HG02973 (cell line): ENCODE data around the gene KCTD18.

Experiments
- ATAC-seq: cut with Tn5 transposase; IDR thresholded peaks from one replicate; pipeline ENCODE4 v1.9.1; 2021; ENCODE audit warnings: moderate library complexity; ENCODE audit not compliant: unreplicated experiment

Gene KCTD18

DNA sequence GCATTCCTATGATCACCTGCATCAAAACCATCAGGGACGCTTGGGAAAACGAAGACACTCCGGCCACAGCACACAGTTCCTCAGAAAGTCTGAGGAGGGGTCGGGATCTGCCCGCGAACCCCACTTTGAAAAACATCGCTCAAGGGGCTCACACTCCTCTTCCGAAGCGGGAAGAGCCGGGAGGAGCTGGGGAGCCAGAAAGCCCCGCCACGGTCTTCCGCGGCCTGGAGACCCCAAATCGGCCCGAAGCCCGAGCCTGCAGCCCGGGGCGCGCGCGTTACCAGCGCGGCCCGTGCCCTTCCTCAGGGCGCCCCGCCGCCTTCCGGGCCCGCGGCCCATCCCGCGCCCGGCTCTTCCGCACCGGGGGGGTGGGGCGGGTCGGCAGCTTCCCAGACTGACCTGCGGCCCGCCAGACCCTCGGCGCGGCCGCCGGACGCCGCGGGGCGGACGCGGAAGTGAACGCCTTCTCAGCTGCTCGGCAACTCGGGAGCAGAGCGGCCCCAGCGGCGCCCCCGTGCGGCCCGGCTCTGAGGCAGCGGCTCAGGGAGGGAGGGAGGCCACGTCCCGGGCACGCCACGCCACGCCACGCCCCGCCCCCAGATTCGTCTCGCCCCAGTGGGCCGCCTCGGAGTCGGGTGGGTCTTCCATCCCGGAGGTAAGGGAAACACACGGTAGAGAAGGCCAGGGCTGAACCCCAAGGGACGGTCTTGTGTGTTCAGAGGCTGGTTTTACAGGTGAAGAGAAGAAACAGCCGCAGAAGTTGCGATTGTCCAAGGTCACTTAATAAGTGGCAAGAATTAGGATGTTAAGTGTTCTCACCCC, at the start of gene KCTD18:
Gene KCTD18, minus strand, starts transcription at position 457 of the 822 bp plus-strand sequence. CDS start 3,052 bp downstream, outside the sequence.
- ATAC-seq: peak; percentile 97

DNA sequence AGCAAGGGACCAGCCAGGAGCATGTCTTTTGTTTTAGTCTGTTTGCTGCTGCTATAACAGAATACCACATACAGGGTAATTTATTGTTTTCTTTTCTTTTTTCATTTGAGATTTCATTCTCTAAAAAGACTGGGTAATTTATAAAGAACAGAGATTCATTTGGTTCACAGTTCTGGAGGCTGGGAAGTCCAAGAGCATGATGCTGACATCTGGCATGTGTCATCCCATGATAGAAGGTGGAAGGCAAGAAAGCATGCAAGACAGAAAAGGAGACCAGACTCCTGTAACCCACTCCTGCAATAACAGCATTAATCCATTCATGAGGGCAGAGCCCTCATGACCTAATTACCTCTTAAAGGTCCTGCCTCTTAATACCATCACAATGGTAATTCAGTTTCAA, 30.9 kb upstream of the KCTD18 start:
- ATAC-seq: no peak

DNA sequence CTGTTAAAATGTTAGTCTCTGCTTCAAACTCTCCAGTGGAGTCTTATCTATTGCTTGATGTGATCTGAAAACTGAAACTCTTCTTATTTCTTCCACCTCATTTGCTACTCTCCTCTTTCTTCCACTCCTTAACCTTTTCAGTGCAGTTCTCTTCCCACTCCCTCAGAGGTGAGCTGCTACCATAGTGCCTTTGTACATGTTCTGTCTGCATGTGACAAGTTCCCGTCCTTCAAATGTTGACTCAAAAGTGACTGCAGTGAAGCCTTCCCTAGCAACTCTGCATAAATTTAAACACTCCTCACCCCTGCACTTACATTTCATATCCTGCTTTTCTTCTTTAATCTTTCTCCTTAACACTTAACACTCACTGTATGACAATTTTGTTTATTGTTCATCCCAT, 28.3 kb upstream of the KCTD18 start:
- no peak for ATAC-seq

DNA sequence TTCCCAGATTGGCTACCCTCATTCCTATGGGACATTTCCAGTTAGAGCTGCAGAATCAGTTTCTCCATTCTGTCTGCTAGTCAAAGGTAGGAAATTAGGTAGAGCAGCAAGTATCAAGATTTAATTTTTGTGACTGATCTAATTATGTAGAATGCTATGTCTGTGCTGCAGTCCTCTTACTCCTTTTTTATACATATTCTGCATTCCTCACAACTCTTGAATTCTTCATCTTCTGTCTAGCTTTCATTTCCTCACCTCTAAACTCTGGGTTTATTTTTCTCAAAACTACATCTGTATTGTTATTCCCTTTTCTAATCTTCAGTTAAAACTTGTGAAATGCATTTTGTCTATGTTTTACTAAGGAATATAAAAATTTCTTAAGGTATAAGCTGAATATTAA, 24.7 kb upstream of the KCTD18 start:
- ATAC-seq: no peak

DNA sequence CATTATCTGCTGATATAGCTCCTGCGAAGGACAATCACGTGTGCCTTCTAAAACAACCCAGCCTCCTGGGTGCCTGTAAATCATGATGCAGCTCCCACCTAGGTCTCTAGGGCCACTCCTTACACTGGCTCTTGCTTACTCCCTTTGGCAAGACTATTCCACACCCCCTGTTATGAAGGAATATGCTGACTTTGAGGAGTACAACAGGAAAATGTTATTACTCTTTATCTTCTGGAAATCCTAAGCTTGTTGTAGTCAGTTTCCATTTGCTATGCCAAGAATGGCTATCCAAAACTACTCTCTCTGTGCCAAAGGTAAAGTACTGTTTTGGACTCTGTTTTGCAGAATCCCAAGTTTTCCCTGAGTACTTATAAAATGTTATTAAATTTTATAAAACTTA, 23.9 kb upstream of the KCTD18 start:
- no peak for ATAC-seq

DNA sequence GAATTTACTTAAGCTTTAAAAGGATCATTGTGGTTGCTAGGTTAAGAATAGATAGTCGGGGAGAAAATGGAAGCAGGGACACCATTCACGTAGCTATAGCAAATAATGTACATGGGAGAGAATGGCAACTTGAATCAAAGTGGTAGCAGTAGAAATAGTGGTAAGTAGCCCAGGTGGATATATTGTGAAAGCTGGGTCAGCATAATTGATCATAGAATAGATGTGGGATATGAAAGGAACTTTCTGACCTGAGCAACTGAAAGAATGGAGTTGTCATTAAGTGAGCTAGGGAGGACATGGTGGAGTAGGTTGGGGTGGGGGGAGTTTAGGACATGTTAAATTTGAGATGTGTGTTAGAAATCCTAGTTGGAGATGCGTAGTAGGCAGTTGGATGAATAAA, 18.4 kb upstream of the KCTD18 start:
- no peak for ATAC-seq

DNA sequence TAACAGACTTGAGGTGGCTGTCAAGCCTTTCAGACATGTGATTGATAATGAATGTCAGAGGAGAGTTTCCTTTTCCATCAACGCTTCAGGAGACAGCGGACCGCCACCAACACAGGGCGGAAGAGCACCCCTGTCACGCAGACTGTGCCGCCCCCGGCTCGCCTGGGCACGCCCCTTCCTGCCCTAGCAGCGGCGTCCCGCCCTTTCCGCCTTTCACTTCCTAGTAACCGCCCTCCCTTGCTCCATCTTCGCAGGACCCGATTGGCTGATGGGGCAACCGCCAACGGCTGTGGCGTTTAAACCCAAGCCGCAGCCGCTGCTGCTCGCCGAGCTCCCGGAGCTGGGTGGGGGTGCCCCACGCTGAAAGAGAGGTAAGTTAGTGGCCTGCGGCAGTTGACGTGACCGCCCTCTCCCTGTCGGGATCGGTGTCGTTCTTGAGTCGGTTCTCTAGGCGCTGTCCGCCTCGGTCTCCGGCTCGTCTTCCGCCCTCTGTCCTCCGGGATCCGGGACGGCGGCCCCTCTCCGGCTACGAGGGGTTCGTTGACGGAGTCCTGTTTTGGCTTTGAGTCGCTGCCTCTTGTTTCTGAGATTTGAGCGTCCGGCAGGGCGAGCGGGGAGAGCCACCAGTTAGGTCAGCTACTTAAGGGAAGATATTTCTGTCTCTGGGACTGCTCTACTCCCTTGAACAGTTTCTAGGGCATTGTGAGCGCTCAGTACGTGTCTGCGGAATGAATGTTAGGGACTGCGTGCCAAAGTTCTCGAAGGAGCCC, 16.2 kb upstream of the KCTD18 start, which contains the start of gene SGO2:
Gene SGO2, plus strand, starts transcription at position 326 of the 770 bp plus-strand sequence. CDS start 6,769 bp downstream, outside the sequence.
- peak; percentile 100 for ATAC-seq

DNA sequence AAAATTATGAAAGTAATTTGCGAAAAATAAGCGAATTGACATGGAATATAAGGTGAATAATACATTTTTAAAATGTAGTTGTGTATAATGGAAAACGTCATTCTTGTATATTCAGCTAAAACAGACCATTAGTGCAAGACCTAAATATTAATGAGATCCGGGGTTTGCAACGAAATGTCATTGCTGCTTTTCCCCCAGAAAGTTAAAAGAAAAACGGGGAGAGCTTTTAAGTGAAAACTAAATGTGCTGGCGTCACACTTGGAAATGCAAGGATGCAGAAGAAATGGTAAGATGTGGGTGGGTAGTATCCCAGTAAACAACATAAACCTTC, 15.6 kb upstream of the KCTD18 start:
- ATAC-seq: no peak

DNA sequence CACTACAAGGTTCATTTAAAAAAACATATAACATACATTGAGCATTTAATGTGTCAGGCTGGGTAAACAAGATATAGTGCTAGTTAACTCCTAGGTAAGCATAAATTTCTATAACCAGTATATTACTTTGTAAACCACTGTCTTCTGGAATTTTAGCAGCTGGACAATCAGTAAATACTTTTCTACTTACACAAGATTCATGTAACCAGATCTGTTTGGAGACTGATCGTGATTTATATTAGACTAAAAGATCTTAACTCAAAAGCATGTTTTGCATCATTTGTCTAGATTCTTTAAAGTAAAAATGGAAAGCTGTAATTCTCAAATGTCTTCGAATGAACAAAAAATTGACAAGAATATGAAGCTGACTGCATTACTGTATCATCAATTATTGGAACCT, 15.2 kb upstream of the KCTD18 start:
- ATAC-seq: no peak

DNA sequence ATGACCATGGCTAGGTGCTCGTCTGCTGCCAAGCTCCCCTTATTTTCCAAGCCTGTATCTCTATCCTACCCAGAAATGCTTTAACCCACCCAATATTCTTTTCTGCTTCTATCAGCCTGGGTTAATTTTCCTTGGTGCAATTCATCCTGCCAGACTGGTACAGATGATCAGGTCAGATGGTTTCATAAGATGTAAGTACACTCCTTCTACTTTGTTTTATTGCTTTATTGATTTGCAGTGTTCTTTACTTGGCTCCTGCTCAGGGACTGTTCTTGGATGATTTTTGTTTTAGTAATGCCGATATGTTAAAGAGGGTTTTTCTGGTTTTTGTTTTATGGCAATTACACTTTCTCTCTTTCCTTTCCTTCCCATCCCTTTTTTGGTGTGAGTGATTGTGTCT, 13.7 kb upstream of the KCTD18 start:
- no peak for ATAC-seq

DNA sequence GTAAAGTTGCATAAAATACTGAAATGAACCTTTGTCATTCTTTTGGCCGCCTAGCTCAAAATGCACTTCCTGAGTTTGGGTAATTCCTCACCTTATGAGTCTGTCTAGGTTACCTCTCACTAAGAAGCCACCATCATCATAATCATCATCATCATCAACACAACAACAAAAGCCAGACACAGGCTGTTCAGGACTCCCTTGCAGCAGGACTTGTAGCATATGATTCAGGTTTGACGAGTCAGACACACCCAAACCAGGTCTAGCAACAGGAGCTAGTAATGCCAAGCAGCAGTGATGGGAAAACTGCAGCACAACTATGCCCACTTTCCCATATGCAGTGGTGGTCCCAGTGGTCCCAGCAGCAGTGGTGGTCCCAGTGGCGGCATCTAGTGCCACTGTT, 13.3 kb upstream of the KCTD18 start:
- ATAC-seq: no peak

DNA sequence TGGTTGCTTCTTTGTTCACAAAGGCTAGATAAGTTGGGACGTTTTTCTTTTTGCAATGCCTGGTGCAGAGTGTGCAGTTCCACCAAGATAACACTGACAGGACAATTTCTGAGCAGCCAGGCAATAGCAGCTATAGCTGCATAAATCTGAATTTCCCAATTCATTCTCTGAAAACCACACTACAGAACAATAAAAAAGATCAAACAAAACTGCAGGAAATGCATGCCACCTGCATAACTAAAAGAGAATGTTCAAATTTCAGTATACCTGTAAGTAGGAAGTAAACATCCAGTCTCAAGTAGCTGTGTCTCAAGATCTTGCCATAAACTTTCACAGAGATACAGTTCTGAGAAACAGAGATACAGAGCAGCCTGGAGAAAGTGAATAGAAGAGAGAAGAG, 5.3 kb upstream of the KCTD18 start:
- no peak for ATAC-seq

DNA sequence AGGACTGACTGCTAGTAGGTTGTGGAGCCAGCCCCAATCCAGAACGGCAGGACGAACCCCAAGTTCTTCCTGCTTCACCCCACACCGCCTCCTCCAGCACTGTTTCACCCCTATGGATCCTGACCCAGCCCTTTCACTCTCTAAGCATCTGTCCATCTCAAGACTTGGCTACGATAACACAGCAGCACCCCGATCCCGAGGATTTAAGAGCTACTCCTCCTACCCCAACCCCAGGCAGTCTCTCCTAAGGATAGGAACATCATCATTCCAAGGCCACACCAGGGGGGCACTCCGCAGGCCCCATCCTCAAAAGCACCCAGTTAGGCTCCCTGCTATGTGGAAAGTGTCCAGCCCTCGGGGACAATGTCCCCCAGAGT, 645 bp downstream of the KCTD18 start:
- ATAC-seq: no peak

DNA sequence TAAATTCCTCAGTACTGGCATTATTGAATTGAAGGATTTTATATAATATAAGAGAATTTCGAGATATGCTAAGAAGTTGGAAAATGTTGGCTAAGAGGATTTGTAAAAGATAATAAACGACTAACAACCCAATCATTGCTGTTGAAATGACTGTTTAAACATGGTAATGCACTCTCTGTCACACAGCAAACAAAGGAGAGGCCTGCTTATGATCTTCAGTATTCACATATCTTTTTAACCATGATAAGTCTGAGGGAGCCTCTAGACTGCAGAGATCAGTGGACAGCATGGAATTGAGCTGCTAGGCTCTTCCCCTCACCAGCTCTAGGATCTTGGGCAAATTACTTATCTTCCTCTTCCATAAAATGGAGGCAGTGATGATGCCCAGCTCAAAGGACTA, 2.7 kb downstream of the KCTD18 start:
- ATAC-seq: no peak

DNA sequence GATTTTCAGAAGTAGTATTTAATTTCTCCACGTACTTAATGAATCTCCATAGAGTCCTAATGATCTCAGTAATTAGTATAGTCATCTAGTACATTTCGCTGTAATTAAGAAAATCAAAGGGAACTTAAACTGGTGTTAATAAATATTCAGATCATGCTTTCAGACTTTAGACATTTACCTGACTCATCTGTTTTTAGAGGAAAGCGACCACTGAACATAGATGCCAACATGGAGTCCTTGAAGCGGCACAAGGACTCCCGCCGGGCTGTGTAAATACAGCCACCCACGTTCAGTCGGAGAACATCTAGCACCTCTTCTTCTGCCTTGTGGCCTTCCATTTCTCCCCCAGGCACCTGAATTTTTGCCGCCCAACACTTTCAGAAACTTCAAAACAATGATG, 3.2 kb downstream of the KCTD18 start:
- ATAC-seq: no peak

DNA sequence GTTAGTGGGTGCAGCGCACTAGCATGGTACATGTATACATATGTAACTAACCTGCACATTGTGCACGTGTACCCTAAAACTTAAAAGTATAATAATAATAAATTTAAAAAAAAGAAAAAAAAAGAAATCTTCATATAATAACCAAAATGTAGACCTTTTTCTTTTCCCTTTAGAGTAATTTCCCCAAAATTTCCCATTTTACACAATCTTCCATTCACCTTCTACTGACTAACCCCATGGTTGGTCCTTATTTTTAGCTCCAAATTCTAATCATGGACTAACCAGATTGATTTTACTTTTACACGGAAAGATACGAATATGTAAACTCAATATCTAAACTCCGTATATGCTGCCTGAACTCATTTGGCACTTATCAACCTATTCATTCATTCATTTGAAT, 7.7 kb downstream of the KCTD18 start:
- no peak for ATAC-seq

DNA sequence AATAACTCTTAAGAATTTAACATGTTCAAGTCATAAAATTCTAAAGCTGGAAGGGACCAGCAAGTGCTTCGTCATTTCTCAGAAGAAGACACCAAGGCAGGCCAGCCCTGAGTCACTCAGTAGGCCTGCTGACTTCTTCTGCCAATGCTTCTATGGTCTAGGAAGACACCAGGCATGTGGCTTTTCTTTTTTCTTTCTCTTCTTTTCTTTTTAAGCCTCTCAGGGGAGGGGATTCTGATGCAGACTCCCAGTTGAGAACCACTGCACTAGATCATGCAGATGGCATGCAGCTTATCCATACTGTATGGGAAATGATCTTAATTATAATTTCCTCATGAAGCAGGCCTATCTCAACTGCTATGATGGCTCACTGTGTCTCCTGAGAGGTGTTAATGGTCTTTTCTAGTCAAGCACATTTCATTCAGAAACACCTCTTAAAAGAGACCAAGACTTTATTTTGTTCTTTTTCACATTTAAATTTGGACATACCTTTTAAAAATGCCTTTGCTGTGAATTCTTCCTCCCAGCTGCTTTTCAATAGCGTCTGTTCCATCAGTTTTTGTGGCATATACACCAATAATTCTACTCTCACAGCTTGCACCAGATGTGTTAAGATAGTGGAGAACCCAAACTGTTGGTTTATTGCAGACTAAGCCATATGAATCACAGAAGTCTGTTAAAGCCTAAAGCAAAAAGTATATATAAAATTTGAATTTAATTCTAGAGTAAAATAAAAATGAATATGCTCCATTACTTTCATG, 11.3 kb downstream of the KCTD18 start:
- ATAC-seq: no peak

DNA sequence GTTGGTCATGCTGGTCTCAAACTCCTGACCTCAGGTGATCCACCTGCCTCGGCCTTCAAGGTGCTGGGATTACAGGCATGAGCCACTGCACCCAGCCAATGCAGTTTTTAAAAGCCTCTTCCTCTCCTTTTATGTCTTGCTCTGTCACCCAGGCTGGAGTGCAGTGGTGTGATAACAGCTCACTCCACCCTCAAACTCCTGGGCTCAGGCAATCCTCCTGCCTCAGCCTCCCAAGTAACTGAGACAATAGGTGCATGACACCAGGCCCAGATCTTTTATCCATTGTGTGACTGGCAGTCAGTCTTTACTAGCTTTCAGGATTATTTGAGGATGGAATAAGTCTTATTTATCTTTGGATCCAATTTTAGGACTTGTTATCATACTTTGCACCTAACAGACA, 13.2 kb downstream of the KCTD18 start:
- ATAC-seq: no peak

DNA sequence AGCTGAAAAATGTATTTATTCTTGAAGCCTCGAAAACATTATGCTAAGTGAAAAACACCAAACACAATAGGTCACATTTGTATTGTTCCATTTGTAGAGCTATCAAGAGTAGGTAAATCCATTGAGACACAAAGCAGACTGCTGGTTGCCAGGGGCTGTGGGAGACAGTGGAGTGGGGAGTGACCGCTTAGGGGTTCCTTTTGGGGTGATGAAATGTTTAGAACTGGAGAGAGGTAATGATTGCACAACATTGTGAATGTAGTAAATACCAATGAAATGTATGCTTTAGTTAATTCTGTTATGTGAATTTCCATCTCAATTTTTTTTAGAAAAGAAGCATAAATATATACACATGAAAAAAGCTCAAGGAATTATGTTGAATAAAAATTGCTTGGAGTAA, 15.8 kb downstream of the KCTD18 start:
- no peak for ATAC-seq

DNA sequence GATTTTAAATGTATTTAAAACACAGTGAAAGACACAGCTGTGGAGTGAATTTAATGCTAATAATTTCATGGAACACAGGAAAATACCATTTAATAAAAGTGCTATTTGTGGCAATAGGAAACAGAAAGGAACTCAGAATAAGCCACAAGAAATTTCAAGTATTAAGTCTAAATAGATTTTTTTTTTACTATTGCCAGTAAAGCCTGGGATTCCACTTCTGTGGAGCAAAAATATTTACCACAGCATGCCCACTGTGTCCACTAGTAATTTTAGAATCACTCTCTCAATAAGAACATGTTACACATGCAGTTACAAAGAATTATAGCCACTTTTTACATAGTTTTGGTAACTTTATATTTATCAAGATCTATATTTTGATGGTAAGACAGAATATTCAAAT, 17.2 kb downstream of the KCTD18 start:
- ATAC-seq: no peak

DNA sequence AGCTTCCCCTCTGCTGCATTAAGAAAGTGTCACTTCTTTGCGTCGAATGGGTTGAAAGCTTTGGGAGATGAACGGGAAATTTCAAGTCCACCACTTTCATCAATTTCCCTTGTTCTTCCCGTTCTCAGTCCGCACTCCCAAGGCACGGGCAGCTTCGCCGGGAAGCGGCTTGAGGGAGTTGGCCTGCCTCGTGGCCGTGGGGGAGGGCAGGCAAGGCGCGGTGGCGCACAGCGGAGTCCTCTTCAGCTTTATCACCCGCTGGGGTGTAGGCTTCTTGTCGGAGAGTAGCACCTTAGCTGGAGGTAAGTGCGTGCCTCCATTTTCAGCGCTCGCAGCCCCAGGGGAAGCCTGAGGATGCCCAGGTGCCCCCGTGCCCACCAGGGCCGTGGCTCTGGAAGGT, 19.9 kb downstream of the KCTD18 start:
- ATAC-seq: no peak

DNA sequence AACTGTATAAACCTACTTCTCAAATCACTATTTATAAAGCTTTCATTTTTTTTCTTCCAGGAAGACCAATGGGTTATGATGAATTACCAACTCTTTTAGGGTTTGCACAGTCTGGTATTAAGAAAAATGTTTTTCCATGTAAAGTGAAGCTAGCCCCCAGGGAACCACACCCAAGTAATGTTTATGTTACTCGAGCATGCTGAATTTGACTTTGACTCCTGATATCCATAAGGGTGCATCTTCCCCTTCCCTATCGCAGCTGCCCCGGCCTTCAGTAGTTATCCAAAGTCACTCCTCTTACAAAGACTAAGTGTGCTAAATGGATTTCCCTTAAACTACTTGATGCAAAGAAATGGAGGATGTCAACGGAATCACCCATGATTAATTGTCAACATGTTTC, 21.7 kb downstream of the KCTD18 start:
- ATAC-seq: no peak
